Kidney (tissue), 14 donors: ENCODE data around the gene FAR2. TPM values are rescaled to one million over a fixed set of nuclear protein-coding genes. Genes with fewer than 3 reads are reported as not detected.

ENCODE experiments used
- DNase-seq, 5 donors: peaks; one replicate each; pipeline ENCODE4 v3.0.0-alpha.2; 2013 to 2020
- FAIRE-seq: peaks from 2 replicates; lab custom pipeline; 2012; peaks lifted over from hg19 to GRCh38; lab: Jason Lieb, UNC
- H3K27ac ChIP-seq, 2 donors: one replicate each; pipeline ENCODE4 v1.7.0; 2013; ENCODE audit warnings: low read depth in 2 of 2, low read length in 2 of 2, inconsistent platforms in 1 of 2
- H3K27me3 ChIP-seq: one replicate; pipeline ENCODE4 v1.7.1; 2013; ENCODE audit warnings: low read length, inconsistent platforms; ENCODE audit not compliant: control insufficient read depth, insufficient read depth
- H3K36me3 ChIP-seq, 3 donors: one replicate each; pipeline versions ENCODE4 v1.7.0 to v1.7.1; 2013; ENCODE audit warnings: low read length in 3 of 3, control low read depth in 1 of 3, inconsistent platforms in 1 of 3; ENCODE audit not compliant: insufficient read depth in 3 of 3, control insufficient read depth in 2 of 3
- H3K4me1 ChIP-seq, 3 donors: one replicate each; pipeline versions ENCODE4 v1.7.0 to v1.7.1; 2013; ENCODE audit warnings: low read length in 3 of 3, inconsistent platforms in 1 of 3, low read depth in 1 of 3; ENCODE audit not compliant: control insufficient read depth in 2 of 3, insufficient read depth in 2 of 3
- H3K4me3 ChIP-seq, 3 donors: one replicate each; pipeline versions ENCODE4 v1.7.0 to v1.8.1; 2013; ENCODE audit warnings: low read length in 3 of 3, control low read depth in 1 of 3, inconsistent platforms in 1 of 3
- H3K9ac ChIP-seq, 3 donors: one replicate each; pipeline versions ENCODE4 v1.7.0 to v1.7.1; 2013; ENCODE audit warnings: low read length in 3 of 3, control low read depth in 1 of 3, inconsistent platforms in 1 of 3
- H3K9me3 ChIP-seq, 3 donors: one replicate each; pipeline versions ENCODE4 v1.7.0 to v1.7.1; 2013; ENCODE audit warnings: low read length in 3 of 3, control low read depth in 1 of 3, inconsistent platforms in 1 of 3; ENCODE audit not compliant: control insufficient read depth in 2 of 3, insufficient read depth in 1 of 3
- intact Hi-C: fragments of 100-400 bp; cut with DNase I; formaldehyde crosslinking; loops from one replicate; pipeline ENCODE4 v1.11.1; 2022
- polyA plus RNA-seq: library from polyadenylated mRNA; stranded (reverse); fragments of 350-450 nt; fragmentation: Illumina TruSeq; extraction: RNeasy Lipid Tissue Mini Kit (QIAGEN cat#74804); gene quantifications from one replicate; pipeline ENCODE4 v1.2.3, GENCODE V29; 2014; ENCODE audit warnings: low read depth, low replicate concordance; ENCODE audit not compliant: insufficient read depth
- total RNA-seq: library from RNA; stranded (reverse); fragmentation: NEBNext Ultra II Directional; extraction: Animal tissue kit (Norgen Biotek cat#: 25700); gene quantifications from one replicate; pipeline ENCODE4 v1.2.1, GENCODE V29; 2021
- TF ChIP-seq, protein P1 (sequence below): IDR thresholded peaks from 3 replicates; pipeline ENCODE4 v1.5.1; 2012; ENCODE audit warnings: mild to moderate bottlenecking, moderate library complexity, borderline replicate concordance; ENCODE audit not compliant: insufficient read depth; ENCODE audit errors: extremely low read depth
- donor health status: control.
- donor health status: control.
- donor health status: control.
- donor health status: control.
- donor health status: control.
- donor health status: DM: yes; HTN: yes; CAD: no.
- donor health status: Normal renal cell carcinoma (clear cell type).

The FAR2 gene
- total and polyA plus RNA-seq, 2 donors from 2014 or later = 3.1 to 11.5 TPM

DNA sequence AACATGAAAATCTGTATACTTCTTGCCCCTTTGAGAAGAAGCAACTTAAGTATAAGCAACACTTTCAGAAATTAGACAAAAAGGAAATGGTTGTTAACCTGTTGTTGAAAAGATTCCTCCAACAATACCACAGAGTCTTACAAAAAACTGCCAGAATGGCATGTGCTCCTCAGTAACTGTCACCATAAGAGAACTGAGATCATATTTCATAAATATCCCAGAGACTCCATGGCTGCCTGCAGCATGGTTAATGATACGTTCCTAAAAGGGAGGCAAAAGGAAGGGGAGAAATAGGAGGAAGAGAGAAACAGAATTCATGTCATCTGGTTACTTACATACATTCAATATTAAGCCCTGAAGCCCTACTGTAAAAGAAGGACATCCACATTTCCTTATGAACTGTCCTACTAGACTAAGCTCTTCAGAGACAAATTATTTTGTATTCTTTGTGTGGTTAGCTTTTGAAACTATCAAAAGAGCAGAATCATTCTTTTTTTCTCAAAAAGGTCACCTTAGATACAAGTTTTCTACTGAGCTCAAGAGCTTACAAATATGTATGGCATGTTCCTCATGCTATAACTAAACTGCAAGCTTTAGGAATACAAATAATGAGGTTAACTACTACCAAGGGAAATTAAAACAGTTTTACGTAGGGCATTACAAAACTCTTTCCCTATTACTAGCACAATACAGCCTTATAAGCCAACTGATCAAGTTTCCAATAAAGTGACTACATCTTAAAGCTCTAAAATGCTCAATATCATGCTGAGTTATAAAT, 194.1 kb downstream of the FAR2 start:
- Histone ChIP-seq H3K9me3 (no peaks in the 10 kb centered on the region), H3K27ac (no peak overlapping the region), H3K9ac (no peak overlapping the region), H3K4me1 (no peaks in the 10 kb centered on the region), H3K36me3 (peaks cover 3 to 10% (median 7%) of the 10 kb centered on the region in 3 donors), H3K4me3 (no peak overlapping the region), H3K27me3 (no peaks in the 10 kb centered on the region)
- intact Hi-C loops = no loop called here
- FAIRE-seq (no peak), DNase-seq (no peak)
- TF ChIP-seq, protein P1, sequence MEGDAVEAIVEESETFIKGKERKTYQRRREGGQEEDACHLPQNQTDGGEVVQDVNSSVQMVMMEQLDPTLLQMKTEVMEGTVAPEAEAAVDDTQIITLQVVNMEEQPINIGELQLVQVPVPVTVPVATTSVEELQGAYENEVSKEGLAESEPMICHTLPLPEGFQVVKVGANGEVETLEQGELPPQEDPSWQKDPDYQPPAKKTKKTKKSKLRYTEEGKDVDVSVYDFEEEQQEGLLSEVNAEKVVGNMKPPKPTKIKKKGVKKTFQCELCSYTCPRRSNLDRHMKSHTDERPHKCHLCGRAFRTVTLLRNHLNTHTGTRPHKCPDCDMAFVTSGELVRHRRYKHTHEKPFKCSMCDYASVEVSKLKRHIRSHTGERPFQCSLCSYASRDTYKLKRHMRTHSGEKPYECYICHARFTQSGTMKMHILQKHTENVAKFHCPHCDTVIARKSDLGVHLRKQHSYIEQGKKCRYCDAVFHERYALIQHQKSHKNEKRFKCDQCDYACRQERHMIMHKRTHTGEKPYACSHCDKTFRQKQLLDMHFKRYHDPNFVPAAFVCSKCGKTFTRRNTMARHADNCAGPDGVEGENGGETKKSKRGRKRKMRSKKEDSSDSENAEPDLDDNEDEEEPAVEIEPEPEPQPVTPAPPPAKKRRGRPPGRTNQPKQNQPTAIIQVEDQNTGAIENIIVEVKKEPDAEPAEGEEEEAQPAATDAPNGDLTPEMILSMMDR = no peak

DNA sequence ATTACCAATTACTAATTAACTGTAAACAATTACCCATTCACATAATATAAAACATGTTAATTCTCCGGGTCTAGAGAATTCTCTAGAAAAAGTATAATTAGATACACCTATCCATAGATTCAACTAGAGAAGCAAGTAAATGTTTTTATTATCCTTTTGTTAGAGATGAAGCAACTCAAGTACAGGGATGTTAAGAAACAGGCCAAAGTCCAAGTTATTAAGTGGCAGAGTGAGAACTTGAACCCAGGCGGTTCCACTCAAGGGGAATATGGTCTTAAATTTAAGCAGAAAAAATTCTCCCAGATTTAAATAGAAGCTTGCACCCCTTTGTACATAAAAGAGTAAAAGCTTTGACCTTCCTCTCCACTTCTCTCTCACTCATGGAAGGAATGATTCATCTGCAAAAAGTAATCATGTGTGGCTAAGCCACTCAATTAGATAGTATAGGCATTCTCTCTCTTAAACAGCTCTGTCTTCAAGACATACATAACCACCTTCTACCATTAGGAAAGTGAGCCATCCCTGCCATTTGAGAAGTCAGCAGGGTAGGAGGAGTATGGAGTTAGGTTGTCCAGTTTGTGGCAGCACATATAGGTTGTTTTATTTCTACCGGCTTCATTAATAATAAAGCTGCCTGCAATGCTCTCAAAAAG, 197.8 kb downstream of the FAR2 start:
- Histone ChIP-seq H3K27ac (no peak overlapping the region), H3K9ac (no peak overlapping the region), H3K9me3 (no peaks in the 10 kb centered on the region), H3K4me3 (no peak overlapping the region), H3K36me3 (peaks cover 3 to 7% (median 6%) of the 10 kb centered on the region in 3 donors), H3K4me1 (no peaks in the 10 kb centered on the region), H3K27me3 (no peaks in the 10 kb centered on the region)
- DNase-seq (peak in 2 of 5 donors; percentile 3 to 5), FAIRE-seq (no peak)
- TF ChIP-seq, protein P1 = no peak
- intact Hi-C loops = no loop called here

DNA sequence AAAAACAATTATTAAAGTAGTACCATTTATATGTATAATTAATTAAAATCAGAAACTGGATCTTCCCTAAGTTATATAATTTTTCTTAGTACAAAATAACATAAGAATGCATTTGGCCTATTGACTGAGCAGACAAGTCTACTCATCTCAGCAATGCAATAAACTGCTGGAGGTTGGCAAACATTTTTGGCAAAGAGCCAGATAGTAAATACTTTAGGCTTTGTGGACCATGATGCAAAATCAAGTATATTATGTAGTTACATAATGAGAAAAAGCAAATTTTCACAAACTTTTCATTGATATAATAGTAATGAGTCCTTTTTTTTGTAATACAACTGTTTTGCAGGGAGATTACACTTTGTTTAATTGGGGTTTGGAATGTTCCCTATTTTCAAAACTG, 201.0 kb downstream of the FAR2 start:
- TF ChIP-seq, protein P1 = no peak
- H3K4me1 ChIP-seq = no peaks in the 10 kb centered on the region
- no peaks in the 10 kb centered on the region for H3K9me3 ChIP-seq
- no peak overlapping the region for H3K27ac ChIP-seq
- H3K36me3 ChIP-seq = peaks cover 0 to 13% (median 5%) of the 10 kb centered on the region in 3 donors
- no peak overlapping the region for H3K4me3 ChIP-seq
- H3K9ac ChIP-seq = no peak overlapping the region
- no peaks in the 10 kb centered on the region for H3K27me3 ChIP-seq
- DNase-seq (peak in 2 of 5 donors; percentile 13 to 43), FAIRE-seq (no peak)
- intact Hi-C loops = no loop called here
